ENCODE data around the gene SDF2.

DNA sequence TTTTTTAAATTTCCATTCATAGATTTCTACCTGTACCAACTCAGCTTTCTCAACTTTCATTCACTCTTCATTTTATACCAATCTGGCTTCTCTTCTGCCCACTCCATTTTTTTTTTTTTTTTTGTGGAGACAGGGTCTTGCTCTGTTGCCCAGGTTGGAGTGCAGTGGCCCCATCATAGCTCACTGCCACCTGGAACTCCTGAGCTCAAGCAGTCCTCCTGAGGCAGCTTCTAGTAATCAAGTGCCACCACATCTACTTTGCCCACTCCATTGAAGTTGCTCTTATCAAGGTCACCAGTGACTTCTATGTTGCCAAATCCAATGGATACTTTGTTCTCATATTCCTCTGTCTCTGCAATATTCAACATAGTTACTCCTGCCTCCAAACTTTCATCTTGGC lies 2.0 kb upstream of the SDF2 start:
- TF ChIP-seq EZH2 (IDR thresholded peaks at IDR 0.05; ENCODE audit: low read depth, unreplicated experiment) (no peak), POLR2AphosphoS5 (IDR thresholded peaks at IDR 0.05; ENCODE audit: low read depth) (no peak), NANOG (IDR thresholded peaks at IDR 0.05; ENCODE audit: borderline replicate concordance) (no peak), JUNB (IDR thresholded peaks at IDR 0.05; ENCODE audit: unreplicated experiment) (no peak), CREB1 (CRISPR knock-in tag; IDR thresholded peaks at IDR 0.05; ENCODE audit: low read depth) (no peak), ZNF114 (CRISPR knock-in tag; IDR thresholded peaks at IDR 0.05) (no peak), EZH2phosphoT487 (IDR thresholded peaks at IDR 0.05; ENCODE audit: unreplicated experiment) (no peak), STAT1 (IDR thresholded peaks at IDR 0.05; ENCODE audit: unreplicated experiment) (no peak)
- TF ChIP-seq, protein P1, sequence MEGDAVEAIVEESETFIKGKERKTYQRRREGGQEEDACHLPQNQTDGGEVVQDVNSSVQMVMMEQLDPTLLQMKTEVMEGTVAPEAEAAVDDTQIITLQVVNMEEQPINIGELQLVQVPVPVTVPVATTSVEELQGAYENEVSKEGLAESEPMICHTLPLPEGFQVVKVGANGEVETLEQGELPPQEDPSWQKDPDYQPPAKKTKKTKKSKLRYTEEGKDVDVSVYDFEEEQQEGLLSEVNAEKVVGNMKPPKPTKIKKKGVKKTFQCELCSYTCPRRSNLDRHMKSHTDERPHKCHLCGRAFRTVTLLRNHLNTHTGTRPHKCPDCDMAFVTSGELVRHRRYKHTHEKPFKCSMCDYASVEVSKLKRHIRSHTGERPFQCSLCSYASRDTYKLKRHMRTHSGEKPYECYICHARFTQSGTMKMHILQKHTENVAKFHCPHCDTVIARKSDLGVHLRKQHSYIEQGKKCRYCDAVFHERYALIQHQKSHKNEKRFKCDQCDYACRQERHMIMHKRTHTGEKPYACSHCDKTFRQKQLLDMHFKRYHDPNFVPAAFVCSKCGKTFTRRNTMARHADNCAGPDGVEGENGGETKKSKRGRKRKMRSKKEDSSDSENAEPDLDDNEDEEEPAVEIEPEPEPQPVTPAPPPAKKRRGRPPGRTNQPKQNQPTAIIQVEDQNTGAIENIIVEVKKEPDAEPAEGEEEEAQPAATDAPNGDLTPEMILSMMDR (conservative IDR thresholded peaks at IDR 0.05; ENCODE audit: low read depth in 2 of 2), result no peak
- TF ChIP-seq, protein P2, sequence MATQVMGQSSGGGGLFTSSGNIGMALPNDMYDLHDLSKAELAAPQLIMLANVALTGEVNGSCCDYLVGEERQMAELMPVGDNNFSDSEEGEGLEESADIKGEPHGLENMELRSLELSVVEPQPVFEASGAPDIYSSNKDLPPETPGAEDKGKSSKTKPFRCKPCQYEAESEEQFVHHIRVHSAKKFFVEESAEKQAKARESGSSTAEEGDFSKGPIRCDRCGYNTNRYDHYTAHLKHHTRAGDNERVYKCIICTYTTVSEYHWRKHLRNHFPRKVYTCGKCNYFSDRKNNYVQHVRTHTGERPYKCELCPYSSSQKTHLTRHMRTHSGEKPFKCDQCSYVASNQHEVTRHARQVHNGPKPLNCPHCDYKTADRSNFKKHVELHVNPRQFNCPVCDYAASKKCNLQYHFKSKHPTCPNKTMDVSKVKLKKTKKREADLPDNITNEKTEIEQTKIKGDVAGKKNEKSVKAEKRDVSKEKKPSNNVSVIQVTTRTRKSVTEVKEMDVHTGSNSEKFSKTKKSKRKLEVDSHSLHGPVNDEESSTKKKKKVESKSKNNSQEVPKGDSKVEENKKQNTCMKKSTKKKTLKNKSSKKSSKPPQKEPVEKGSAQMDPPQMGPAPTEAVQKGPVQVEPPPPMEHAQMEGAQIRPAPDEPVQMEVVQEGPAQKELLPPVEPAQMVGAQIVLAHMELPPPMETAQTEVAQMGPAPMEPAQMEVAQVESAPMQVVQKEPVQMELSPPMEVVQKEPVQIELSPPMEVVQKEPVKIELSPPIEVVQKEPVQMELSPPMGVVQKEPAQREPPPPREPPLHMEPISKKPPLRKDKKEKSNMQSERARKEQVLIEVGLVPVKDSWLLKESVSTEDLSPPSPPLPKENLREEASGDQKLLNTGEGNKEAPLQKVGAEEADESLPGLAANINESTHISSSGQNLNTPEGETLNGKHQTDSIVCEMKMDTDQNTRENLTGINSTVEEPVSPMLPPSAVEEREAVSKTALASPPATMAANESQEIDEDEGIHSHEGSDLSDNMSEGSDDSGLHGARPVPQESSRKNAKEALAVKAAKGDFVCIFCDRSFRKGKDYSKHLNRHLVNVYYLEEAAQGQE (IDR thresholded peaks at IDR 0.05; ENCODE audit: unreplicated experiment), result no peak
- TF ChIP-seq, protein P3, sequence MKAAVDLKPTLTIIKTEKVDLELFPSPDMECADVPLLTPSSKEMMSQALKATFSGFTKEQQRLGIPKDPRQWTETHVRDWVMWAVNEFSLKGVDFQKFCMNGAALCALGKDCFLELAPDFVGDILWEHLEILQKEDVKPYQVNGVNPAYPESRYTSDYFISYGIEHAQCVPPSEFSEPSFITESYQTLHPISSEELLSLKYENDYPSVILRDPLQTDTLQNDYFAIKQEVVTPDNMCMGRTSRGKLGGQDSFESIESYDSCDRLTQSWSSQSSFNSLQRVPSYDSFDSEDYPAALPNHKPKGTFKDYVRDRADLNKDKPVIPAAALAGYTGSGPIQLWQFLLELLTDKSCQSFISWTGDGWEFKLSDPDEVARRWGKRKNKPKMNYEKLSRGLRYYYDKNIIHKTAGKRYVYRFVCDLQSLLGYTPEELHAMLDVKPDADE (IDR thresholded peaks at IDR 0.05), result no peak

All from GM23338 (cell line).